Vagina (tissue), 2 donors: ENCODE results near the gene CRADD. TPM values are rescaled to one million over a fixed set of nuclear protein-coding genes. Genes with fewer than 3 reads are reported as not detected.

Source experiments
- DNase-seq, 2 donors: peaks; one replicate each; pipeline ENCODE4 v3.0.0-alpha.2; 2017; ENCODE audit errors: extremely low spot score in 2 of 2
- H3K27ac ChIP-seq: fragments of 200-600 bp; sonication (generic); one replicate; pipeline ENCODE4 v1.5.1; 2019
- H3K27me3 ChIP-seq: fragments of 200-600 bp; sonication (generic); one replicate; pipeline ENCODE4 v1.5.1; 2019
- H3K36me3 ChIP-seq, 2 donors: fragments of 200-600 bp; sonication (generic); one replicate each; pipeline ENCODE4 v1.5.1; 2017 to 2019
- H3K4me1 ChIP-seq: fragments of 200-600 bp; sonication (generic); one replicate; pipeline ENCODE4 v1.5.1; 2019
- H3K4me3 ChIP-seq, 2 donors: fragments of 200-600 bp; sonication (generic); 1 replicate in 1 of 2; 2 replicates in 1 of 2; pipeline ENCODE4 v1.5.1; 2016 to 2019
- H3K9me3 ChIP-seq: fragments of 200-600 bp; sonication (generic); one replicate; pipeline ENCODE4 v1.5.1; 2019
- POLR2A ChIP-seq, 2 donors: fragments of 450-650 bp; IDR thresholded peaks; one replicate each; pipeline ENCODE4 v1.6.1; 2017; ENCODE audit warnings: antibody characterized with exemption in 2 of 2, mild to moderate bottlenecking in 2 of 2, moderate library complexity in 2 of 2
- POLR2AphosphoS5 ChIP-seq, 2 donors: sonication (generic); formaldehyde crosslinking; IDR thresholded peaks; one replicate each; pipeline ENCODE4 v1.9.0; 2017; ENCODE audit warnings: antibody characterized with exemption in 2 of 2, mild to moderate bottlenecking in 2 of 2, low read depth in 1 of 2; ENCODE audit not compliant: insufficient read depth in 1 of 2
- intact Hi-C: fragments of 100-400 bp; cut with DNase I; formaldehyde crosslinking; loops from one replicate; pipeline ENCODE4 v1.15.1; 2023
- total RNA-seq: library from RNA; depleted of rRNA; stranded (reverse); fragments of >200 nt; gene quantifications from one replicate; pipeline ENCODE4 v1.2.3, GENCODE V29; 2016
- TF ChIP-seq, protein P1 (sequence below), 3 experiments: fragments of 450-650 bp in 2 of 3; fragments of 200-600 bp in 1 of 3; sonication (generic) in 1 of 3; IDR thresholded peaks; one replicate each; pipeline ENCODE4 v1.5.1; 2017 to 2019; ENCODE audit warnings: antibody characterized with exemption in 3 of 3, mild to moderate bottlenecking in 2 of 3, moderate library complexity in 2 of 3

CRADD gene
- total RNA-seq, 1 donor from 2014 or later = 40.8 TPM

DNA sequence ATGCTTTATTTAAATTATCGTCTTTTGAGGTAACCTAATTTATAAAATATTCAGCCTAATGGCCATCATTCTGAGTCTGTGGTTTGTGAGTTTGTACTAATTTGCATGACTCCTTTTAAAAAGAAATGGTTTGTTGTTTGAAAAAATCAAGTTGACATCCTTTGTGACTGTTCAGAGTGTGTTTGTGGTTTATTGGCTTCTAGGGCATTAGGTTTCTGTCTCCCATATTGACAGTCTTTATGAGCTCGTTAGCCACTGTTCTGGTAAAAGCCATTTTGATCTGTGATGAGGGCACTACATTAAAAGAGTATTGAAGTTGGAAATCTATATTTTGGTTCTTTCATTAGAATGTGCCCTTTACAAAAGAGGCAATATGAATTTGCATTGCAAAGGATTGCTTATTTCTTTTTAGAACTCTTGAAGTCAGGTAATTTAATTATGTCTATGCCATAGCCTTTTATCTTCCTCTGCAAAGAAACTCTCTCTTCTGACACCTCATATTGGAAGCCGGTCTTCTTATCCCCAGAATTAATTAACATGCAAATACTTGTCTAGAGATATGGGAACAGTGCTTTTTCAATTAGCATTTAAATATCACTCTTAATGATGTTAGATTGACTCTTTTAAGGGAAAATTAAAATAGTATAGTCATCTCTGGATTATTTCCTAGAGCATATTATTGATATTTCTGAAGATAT is 95.0 kb downstream of the CRADD start:
- DNase-seq = no peak
- intact Hi-C loops = no loop called here

DNA sequence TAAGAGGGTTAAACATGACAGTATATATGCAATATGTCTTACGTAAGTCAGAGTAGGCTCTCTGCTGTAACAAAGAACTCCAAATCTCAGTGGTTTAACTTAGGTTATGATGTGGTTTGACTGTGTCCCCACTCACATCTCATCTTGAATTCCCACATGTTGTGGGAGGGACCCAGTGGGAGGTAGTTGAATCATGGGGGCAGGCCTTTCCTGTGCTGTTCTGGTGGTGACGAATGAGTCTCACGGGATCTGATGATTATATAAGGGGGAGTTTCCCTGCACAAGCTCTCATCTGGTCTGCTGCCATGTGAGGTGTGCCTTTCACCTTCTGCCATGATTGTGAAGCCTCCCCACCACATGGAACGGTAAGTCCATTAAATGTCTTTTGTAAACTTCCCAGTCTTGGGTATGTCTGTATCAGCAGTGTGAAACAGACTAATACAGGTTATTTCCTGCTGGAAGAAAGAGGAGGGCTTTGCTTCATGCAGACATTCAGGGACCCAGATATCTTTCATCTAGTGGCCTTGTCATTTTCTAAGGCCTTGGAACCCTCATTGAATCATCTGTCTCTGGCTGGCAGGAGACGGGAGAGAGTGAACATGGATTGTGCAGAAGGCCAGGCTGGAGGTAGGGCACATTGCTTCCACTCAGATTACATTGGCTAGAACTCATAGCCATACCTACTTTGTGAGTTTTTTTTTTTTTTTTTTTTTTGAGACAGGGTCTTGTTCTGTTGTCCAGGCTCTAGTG is 96.1 kb downstream of the CRADD start:
- Histone ChIP-seq H3K27ac (no peak overlapping the region), H3K27me3 (no peaks in the 10 kb centered on the region), H3K4me3 (no peak overlapping the region), H3K4me1 (peaks cover 17% of the 10 kb centered on the region), H3K36me3 (no peaks in the 10 kb centered on the region), H3K9me3 (no peaks in the 10 kb centered on the region)
- intact Hi-C loops = no loop called here
- TF ChIP-seq, protein P1, sequence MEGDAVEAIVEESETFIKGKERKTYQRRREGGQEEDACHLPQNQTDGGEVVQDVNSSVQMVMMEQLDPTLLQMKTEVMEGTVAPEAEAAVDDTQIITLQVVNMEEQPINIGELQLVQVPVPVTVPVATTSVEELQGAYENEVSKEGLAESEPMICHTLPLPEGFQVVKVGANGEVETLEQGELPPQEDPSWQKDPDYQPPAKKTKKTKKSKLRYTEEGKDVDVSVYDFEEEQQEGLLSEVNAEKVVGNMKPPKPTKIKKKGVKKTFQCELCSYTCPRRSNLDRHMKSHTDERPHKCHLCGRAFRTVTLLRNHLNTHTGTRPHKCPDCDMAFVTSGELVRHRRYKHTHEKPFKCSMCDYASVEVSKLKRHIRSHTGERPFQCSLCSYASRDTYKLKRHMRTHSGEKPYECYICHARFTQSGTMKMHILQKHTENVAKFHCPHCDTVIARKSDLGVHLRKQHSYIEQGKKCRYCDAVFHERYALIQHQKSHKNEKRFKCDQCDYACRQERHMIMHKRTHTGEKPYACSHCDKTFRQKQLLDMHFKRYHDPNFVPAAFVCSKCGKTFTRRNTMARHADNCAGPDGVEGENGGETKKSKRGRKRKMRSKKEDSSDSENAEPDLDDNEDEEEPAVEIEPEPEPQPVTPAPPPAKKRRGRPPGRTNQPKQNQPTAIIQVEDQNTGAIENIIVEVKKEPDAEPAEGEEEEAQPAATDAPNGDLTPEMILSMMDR (IDR thresholded peaks at IDR 0.05) = no peak
- TF ChIP-seq POLR2AphosphoS5 (IDR thresholded peaks at IDR 0.05; ENCODE audit: insufficient read depth in 1 of 2, low read depth in 1 of 2) = no peak
- no peak for TF ChIP-seq POLR2A (IDR thresholded peaks at IDR 0.05)
- DNase-seq = no peak

More for the DNA sequence above, 95.0 kb downstream of the CRADD start:
- Histone ChIP-seq H3K36me3 (no peaks in the 10 kb centered on the region), H3K4me3 (no peak overlapping the region), H3K4me1 (peaks cover 14% of the 10 kb centered on the region), H3K9me3 (no peaks in the 10 kb centered on the region), H3K27me3 (no peaks in the 10 kb centered on the region), H3K27ac (no peak overlapping the region)
- TF ChIP-seq POLR2AphosphoS5 (IDR thresholded peaks at IDR 0.05; ENCODE audit: insufficient read depth in 1 of 2, low read depth in 1 of 2) (no peak), POLR2A (IDR thresholded peaks at IDR 0.05) (no peak)
- TF ChIP-seq, protein P1 (IDR thresholded peaks at IDR 0.05) = no peak

DNA sequence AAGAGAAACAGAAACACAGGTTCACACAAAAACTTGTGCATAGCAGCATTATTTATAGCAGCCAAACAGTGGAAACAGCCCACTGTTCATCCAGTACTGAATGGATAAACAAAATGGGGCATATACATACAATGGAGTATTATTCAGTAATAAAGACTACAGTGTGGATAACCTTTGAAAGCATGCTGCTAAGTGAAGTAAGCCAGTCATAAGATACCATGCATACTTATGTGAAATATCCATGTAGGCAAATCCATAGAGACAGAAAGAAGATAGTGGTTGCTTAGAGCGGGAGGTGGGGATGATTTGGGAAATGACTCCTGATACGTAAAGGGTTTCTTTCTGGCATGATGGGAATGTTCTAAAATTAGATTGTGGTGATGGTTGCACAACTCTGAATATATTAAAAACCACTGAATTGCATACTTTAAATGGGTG is 99.4 kb downstream of the CRADD start:
- H3K36me3 ChIP-seq = no peaks in the 10 kb centered on the region
- no peaks in the 10 kb centered on the region for H3K27me3 ChIP-seq
- H3K27ac ChIP-seq = peak overlapping the region; percentile 80
- no peak for DNase-seq
- no peaks in the 10 kb centered on the region for H3K9me3 ChIP-seq
- H3K4me1 ChIP-seq = peaks cover 38% of the 10 kb centered on the region
- H3K4me3 ChIP-seq = no peak overlapping the region
- TF ChIP-seq, protein P1 (IDR thresholded peaks at IDR 0.05) = no peak
- no peak for TF ChIP-seq POLR2AphosphoS5 (IDR thresholded peaks at IDR 0.05; ENCODE audit: insufficient read depth in 1 of 2, low read depth in 1 of 2)
- no peak for TF ChIP-seq POLR2A (IDR thresholded peaks at IDR 0.05)
- intact Hi-C loops = no loop called here

DNA sequence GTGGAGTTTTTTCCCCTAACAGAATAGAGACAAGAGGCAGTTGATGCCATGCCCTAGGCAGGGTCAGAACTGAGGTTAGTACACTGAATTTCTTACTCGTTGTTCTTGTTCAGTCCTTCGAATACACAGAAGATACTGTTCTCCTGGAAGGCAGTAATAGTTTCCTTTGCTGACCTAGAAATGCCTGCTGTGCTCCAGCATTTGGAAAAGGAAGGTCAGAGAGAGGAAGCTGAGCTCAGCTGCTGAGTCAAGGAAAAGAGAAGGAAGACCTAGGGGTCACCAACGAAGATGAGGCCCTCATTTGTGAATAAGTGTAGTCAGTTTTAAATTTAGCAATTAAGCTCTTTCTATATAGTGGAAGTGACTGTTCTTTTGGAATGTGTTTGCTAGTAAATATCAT is 100.1 kb downstream of the CRADD start:
- TF ChIP-seq, protein P1 (IDR thresholded peaks at IDR 0.05) = no peak
- no peak for TF ChIP-seq POLR2AphosphoS5 (IDR thresholded peaks at IDR 0.05; ENCODE audit: insufficient read depth in 1 of 2, low read depth in 1 of 2)
- no peak for TF ChIP-seq POLR2A (IDR thresholded peaks at IDR 0.05)
- Histone ChIP-seq H3K36me3 (no peaks in the 10 kb centered on the region), H3K27ac (peak overlapping the region; percentile 80), H3K4me3 (no peak overlapping the region), H3K27me3 (no peaks in the 10 kb centered on the region), H3K4me1 (peaks cover 38% of the 10 kb centered on the region), H3K9me3 (no peaks in the 10 kb centered on the region)
- intact Hi-C loops = no loop called here
- no peak for DNase-seq

DNA sequence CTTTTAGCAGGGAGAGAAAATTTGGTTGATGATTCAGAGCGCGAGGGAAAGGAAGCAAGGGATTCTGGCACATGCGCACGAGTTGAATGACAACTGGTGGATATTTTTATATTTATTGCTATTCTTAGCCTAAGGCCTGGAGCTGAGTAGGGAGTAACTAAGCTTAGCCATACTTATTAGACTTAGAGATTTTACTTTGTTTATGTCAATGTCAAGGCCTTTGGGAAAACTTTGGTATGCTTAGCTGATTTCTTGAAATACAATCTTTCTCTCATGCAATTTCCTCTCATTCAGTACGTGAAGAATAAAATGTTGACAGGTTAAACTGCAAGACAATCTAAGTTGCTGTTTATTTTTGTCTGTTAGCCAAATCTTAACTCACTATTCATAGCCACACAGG is 101.1 kb downstream of the CRADD start:
- no peak for DNase-seq
- no peaks in the 10 kb centered on the region for H3K36me3 ChIP-seq
- intact Hi-C loops = no loop called here
- TF ChIP-seq, protein P1 (IDR thresholded peaks at IDR 0.05) = no peak
- TF ChIP-seq POLR2AphosphoS5 (IDR thresholded peaks at IDR 0.05; ENCODE audit: insufficient read depth in 1 of 2, low read depth in 1 of 2) = peak in 1 of 2 donors; percentile 95
- peak overlapping the region; percentile 80 for H3K27ac ChIP-seq
- H3K27me3 ChIP-seq = no peaks in the 10 kb centered on the region
- H3K4me1 ChIP-seq = peaks cover 38% of the 10 kb centered on the region
- H3K9me3 ChIP-seq = no peaks in the 10 kb centered on the region
- no peak overlapping the region for H3K4me3 ChIP-seq
